HUES48 (cell line): Measurements from ENCODE around the gene ESRP2.

ENCODE experiments used
- H3K27ac ChIP-seq: one replicate; pipeline ENCODE4 v1.7.0; 2013; ENCODE audit warnings: low read depth, low read length, inconsistent platforms
- H3K27me3 ChIP-seq: 2 replicates; pipeline ENCODE4 v1.6.1; 2013; ENCODE audit warnings: mild to moderate bottlenecking, low read length; ENCODE audit not compliant: control insufficient read depth, insufficient read depth
- H3K36me3 ChIP-seq: 2 replicates; pipeline ENCODE4 v1.6.1; 2013; ENCODE audit warnings: low read length; ENCODE audit not compliant: control insufficient read depth, insufficient read depth
- H3K4me1 ChIP-seq: 2 replicates; pipeline ENCODE4 v1.6.1; 2013; ENCODE audit warnings: mild to moderate bottlenecking, low read length; ENCODE audit not compliant: control insufficient read depth, insufficient read depth
- H3K4me3 ChIP-seq: 2 replicates; pipeline ENCODE4 v1.5.1; 2013; ENCODE audit warnings: mild to moderate bottlenecking, low read depth, low read length
- H3K9ac ChIP-seq: 2 replicates; pipeline ENCODE4 v1.6.1; 2013; ENCODE audit warnings: mild to moderate bottlenecking, low read depth, low read length, moderate library complexity
- H3K9me3 ChIP-seq: 2 replicates; pipeline ENCODE4 v1.6.1; 2013; ENCODE audit warnings: low read length; ENCODE audit not compliant: control insufficient read depth, insufficient read depth

ESRP2 gene

DNA sequence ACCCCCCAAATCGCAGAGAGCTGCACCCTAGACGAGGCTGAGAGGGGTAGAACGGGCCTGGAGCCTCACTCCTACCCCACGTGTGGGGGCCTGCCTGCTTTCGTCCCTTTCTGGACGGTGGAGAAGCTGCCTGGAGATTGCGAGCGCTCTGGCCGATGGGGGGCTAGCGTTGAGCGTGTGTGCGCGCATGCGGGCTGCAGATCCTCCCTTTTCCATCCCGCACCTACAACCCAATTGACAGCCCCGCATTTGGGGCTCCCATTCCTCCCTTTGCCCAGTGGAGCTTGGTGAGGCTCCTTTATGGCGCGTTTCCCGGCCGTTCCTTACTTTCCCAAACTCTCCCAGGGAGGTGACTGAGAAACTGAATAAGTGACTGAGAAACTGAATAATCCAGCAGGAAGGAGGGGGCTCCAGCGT lies 907 bp upstream of the ESRP2 start:
- Histone ChIP-seq H3K27ac (peak overlapping the region; percentile 95), H3K9me3 (no peaks in the 10 kb centered on the region), H3K4me1 (peaks cover 22% of the 10 kb centered on the region), H3K36me3 (peaks cover 19% of the 10 kb centered on the region), H3K9ac (peak overlapping the region; percentile 60), H3K4me3 (peak overlapping the region; percentile 82), H3K27me3 (no peaks in the 10 kb centered on the region)

DNA sequence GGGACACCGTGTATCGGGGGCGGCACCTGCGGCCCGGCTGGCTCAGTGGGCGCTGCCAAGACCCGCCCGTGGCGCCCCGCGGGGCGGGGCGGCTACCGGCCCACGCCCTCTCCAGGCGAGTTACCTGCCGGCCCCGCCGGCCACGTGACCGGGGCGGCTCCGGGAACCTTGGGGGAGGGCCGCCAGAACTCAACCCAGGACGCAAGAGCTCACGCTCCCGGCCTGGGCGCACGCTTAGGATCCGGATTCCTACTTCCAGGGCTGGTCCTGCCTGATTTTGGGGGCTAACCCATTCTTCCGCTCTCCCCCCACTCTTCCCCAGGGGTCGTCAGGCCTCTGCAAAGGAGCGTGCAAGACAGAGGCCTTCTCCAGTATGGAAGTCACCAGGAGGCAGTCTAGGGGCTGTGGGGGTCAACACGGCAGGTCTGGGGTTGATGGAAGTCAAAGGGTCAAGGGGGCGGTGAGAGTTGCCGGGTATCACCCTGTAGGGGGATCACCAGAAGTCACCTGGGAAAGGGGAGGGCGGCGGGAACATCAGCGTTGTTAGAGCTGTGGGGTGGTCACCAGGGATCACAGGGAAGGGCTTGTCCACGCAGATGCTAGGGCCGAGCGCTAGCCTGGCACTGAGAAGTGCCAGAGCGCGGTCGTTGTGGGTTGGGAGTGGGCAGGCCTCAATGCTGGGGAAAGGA lies 354 bp upstream of the ESRP2 start:
- Histone ChIP-seq H3K4me1 (peaks cover 22% of the 10 kb centered on the region), H3K36me3 (peaks cover 24% of the 10 kb centered on the region), H3K4me3 (peak overlapping the region; percentile 82), H3K9ac (peak overlapping the region; percentile 83), H3K9me3 (no peaks in the 10 kb centered on the region), H3K27me3 (no peaks in the 10 kb centered on the region), H3K27ac (peak overlapping the region; percentile 95)

DNA sequence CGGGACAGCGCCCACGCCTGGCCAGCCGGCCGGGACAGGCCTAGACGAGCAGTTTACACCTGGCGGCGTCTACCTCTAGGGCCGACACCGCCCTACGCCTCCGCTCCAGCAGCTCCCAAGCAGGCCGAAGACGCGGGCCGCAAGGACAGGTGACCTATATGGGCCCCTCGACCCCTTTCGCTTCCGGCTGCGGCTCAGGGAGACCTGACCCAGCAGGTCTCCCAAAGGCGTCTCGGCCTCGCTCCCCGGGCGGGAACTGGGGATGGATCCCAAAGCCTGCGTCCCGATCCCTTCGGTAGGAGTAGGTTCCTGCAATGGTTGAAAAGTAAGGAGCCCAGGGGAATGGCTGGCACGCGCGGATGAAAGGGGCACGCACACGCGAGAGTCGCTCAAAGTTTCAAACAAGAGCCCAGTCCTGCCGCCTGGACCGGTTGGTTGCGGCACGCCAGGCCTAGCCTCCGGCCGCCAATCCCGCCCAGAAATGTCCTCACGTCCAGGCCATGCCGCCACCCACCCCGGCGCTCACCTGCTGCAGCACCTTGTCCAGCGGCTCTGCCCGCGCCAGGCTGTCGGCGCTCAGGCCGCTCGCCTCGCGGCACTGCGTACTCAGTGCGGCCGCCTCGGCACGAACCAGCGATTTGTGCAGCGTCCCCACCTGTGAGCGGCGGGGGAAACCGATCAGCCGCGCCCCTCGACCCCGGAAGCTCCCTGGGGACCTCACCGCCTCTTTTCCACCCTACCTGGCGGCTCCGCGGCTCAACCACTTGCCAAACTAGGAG lies 630 bp downstream of the ESRP2 start:
- Histone ChIP-seq H3K4me1 (peaks cover 22% of the 10 kb centered on the region), H3K9ac (peak overlapping the region; percentile 83), H3K27me3 (no peaks in the 10 kb centered on the region), H3K9me3 (no peaks in the 10 kb centered on the region), H3K36me3 (peaks cover 34% of the 10 kb centered on the region), H3K4me3 (peak overlapping the region; percentile 82), H3K27ac (peak overlapping the region; percentile 95)

- H3K9me3 ChIP-seq, result no peaks in the 10 kb centered on the region
- H3K27me3 ChIP-seq, result no peaks in the 10 kb centered on the region
- H3K4me1 ChIP-seq, result peaks cover 18% of the 10 kb centered on the region
- H3K9ac ChIP-seq, result no peak overlapping the region
- peak overlapping the region; percentile 82 for H3K4me3 ChIP-seq
- H3K36me3 ChIP-seq, result peaks cover 43% of the 10 kb centered on the region
- no peak overlapping the region for H3K27ac ChIP-seq
These were observed 1.5 kb downstream of the ESRP2 start for GRCh38 chr16:68234188-68235107.

GRCh38 chr16:68233835-68234187 lies 2.1 kb downstream of the ESRP2 start:
- H3K27ac ChIP-seq, result no peak overlapping the region
- no peaks in the 10 kb centered on the region for H3K9me3 ChIP-seq
- H3K27me3 ChIP-seq, result no peaks in the 10 kb centered on the region
- peaks cover 18% of the 10 kb centered on the region for H3K4me1 ChIP-seq
- peaks cover 47% of the 10 kb centered on the region for H3K36me3 ChIP-seq
- no peak overlapping the region for H3K9ac ChIP-seq
- 0 out of 2 replicates have a peak overlapping the region, but pooled peaks have one; percentile 82 for H3K4me3 ChIP-seq

- Histone ChIP-seq H3K27me3 (no peaks in the 10 kb centered on the region), H3K27ac (no peak overlapping the region), H3K36me3 (peaks cover 53% of the 10 kb centered on the region), H3K4me3 (0 out of 2 replicates have a peak overlapping the region, but pooled peaks have one; percentile 22), H3K4me1 (peaks cover 18% of the 10 kb centered on the region), H3K9me3 (no peaks in the 10 kb centered on the region), H3K9ac (no peak overlapping the region)
These were observed 2.7 kb downstream of the ESRP2 start for GRCh38 chr16:68233085-68233834.

GRCh38 chr16:68232335-68232734 lies 3.6 kb downstream of the ESRP2 start:
- Histone ChIP-seq H3K27me3 (no peaks in the 10 kb centered on the region), H3K4me3 (no peak overlapping the region), H3K27ac (no peak overlapping the region), H3K9ac (no peak overlapping the region), H3K9me3 (no peaks in the 10 kb centered on the region), H3K4me1 (peaks cover 15% of the 10 kb centered on the region), H3K36me3 (peaks cover 61% of the 10 kb centered on the region)

DNA sequence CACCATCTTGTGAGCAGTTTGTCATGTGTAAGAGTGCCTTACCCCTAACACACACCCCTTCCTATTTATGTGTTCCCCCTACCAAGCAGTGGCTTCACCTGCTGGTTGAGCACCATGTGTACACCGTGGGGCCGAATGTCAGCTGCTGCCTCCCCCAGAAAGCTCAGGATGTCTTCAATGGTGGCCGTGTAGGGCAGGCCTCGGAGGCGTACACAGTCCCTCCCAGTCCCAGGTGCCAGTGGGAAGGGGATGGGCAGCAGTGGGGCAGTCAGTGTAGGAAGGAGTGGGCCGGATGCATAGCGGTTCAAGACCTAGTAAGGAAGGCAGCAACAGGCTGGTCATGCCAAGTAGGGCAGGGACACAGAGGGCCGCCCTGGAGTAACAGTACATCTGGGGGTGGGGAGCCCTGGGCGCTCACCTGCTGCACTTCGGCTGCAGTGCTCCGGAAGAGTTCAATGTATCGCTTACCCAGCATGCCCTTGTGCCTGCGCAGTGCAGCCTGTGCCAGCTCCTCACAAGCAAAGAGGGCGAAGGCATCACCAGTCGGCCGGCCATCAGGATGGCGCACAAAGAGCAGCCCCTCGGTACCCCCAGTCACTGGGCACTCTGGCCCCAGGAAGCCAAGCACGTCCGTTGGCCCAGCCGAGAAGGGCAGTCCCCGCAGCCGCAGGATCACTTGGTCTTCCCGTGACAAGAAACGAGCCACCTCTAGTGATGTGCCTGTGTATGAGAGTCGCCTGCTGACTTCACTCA lies 4.4 kb downstream of the ESRP2 start:
- Histone ChIP-seq H3K4me1 (peaks cover 15% of the 10 kb centered on the region), H3K36me3 (peaks cover 63% of the 10 kb centered on the region), H3K9ac (no peak overlapping the region), H3K27me3 (no peaks in the 10 kb centered on the region), H3K4me3 (no peak overlapping the region), H3K9me3 (no peaks in the 10 kb centered on the region), H3K27ac (no peak overlapping the region)

GRCh38 chr16:68230956-68231355 lies 5.0 kb downstream of the ESRP2 start:
- no peak overlapping the region for H3K27ac ChIP-seq
- no peaks in the 10 kb centered on the region for H3K9me3 ChIP-seq
- H3K27me3 ChIP-seq, result no peaks in the 10 kb centered on the region
- peaks cover 66% of the 10 kb centered on the region for H3K36me3 ChIP-seq
- H3K4me3 ChIP-seq, result no peak overlapping the region
- H3K9ac ChIP-seq, result no peak overlapping the region
- H3K4me1 ChIP-seq, result peaks cover 15% of the 10 kb centered on the region

DNA sequence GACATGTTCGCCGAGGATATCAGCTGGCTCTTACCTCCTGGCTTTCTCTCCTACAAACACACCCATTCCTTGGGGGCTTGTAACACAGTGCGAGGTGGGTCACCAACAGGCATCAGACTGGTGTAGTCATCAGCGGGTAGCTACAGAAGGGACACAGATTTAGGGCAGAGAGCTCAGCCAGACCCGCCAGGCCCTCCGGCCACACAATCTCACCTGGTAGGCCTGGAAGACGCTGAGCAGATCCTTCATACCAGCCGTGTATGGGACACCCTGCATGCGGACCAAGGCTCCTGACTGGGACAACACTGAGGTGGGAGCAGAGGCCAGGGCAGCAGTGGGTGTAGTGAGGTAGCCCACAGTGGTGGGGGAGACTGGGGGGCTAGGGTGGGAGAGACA lies 5.8 kb downstream of the ESRP2 start:
- Histone ChIP-seq H3K9me3 (no peaks in the 10 kb centered on the region), H3K27ac (no peak overlapping the region), H3K4me1 (peaks cover 15% of the 10 kb centered on the region), H3K9ac (no peak overlapping the region), H3K36me3 (peaks cover 66% of the 10 kb centered on the region), H3K27me3 (no peaks in the 10 kb centered on the region), H3K4me3 (no peak overlapping the region)
